H1 (cell line): ENCODE results near the gene ZBTB11.

Experiments
- ASH2L ChIP-seq: fragments of 200-600, 300-600 bp; sonication (generic); IDR thresholded peaks from one replicate; pipeline ENCODE4 v1.7.1; 2017; ENCODE audit warnings: low read length
- CTCF ChIP-seq, 3 experiments: IDR thresholded peaks; 1 replicate in 2 of 3; 2 replicates in 1 of 3; pipeline versions ENCODE4 v1.5.1 to v1.6.1; 2011; ENCODE audit warnings: low read length in 3 of 3, mild to moderate bottlenecking in 3 of 3, inconsistent platforms in 2 of 3, low read depth in 1 of 3, moderate library complexity in 1 of 3; ENCODE audit not compliant: insufficient read depth in 1 of 3; ENCODE audit errors: control extremely low read depth in 1 of 3
- EP300 ChIP-seq, 2 experiments: IDR thresholded peaks; 1 replicate in 1 of 2; 2 replicates in 1 of 2; pipeline ENCODE4 v1.6.1; 2011 to 2012; ENCODE audit warnings: low read depth in 2 of 2, low read length in 2 of 2, mild to moderate bottlenecking in 2 of 2, borderline replicate concordance in 1 of 2, inconsistent platforms in 1 of 2, moderate library complexity in 1 of 2
- JUN ChIP-seq: IDR thresholded peaks from 2 replicates; pipeline ENCODE4 v1.6.1; 2011; ENCODE audit warnings: low read depth, mild to moderate bottlenecking, improper control_type of control experiment, low read length
- TBP ChIP-seq: IDR thresholded peaks from 2 replicates; pipeline ENCODE4 v1.6.1; 2011; ENCODE audit warnings: low read depth, low read length, improper control_type of control experiment
- YY1 ChIP-seq: IDR thresholded peaks from 2 replicates; pipeline ENCODE4 v1.6.1; 2011; ENCODE audit warnings: low read depth, mild to moderate bottlenecking, low read length
- TF ChIP-seq, protein P1 (sequence below): IDR thresholded peaks from 2 replicates; pipeline ENCODE4 v1.6.1; 2012; ENCODE audit warnings: inconsistent platforms

- TF ChIP-seq CTCF (IDR thresholded peaks at IDR 0.05; ENCODE audit: control extremely low read depth in 1 of 3, insufficient read depth in 1 of 3, low read depth in 1 of 3, low read length in 3 of 3) (no peak), TBP (no peak), YY1 (no peak), EP300 (IDR thresholded peaks at IDR 0.05; ENCODE audit: borderline replicate concordance in 1 of 2, low read depth in 2 of 2, low read length in 2 of 2) (no peak), JUN (no peak), ASH2L (no peak)
- TF ChIP-seq, protein P1, sequence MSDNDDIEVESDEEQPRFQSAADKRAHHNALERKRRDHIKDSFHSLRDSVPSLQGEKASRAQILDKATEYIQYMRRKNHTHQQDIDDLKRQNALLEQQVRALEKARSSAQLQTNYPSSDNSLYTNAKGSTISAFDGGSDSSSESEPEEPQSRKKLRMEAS: no peak
Observed at GRCh38 chr3:101634591-101635196, 42.2 kb downstream of the ZBTB11 start.
